Adrenal gland (tissue), 12 donors: Measurements from ENCODE around the gene SHMT2. TPM values are rescaled to one million over a fixed set of nuclear protein-coding genes. Genes with fewer than 3 reads are reported as not detected.

ENCODE experiments used
- DNase-seq, 7 donors: peaks; one replicate each; pipeline ENCODE4 v3.0.0-alpha.2; 2019 to 2020
- H3K27ac ChIP-seq, 5 donors: fragments of 200-600 bp; sonication (generic) in 4 of 5; 1 replicate in 3 of 5; 2 replicates in 2 of 5; pipeline versions ENCODE4 v1.5.1 to v1.8.0; 2016 to 2020; ENCODE audit warnings: mild to moderate bottlenecking in 1 of 5
- H3K27me3 ChIP-seq: fragments of 200-600 bp; 2 replicates; pipeline ENCODE4 v1.8.0; 2021
- H3K36me3 ChIP-seq, 2 donors: fragments of 200-600 bp; replicated peaks in 1 of 2; 1 replicate in 1 of 2; 2 replicates in 1 of 2; pipeline versions ENCODE4 v1.5.1 to v1.8.0; 2018 to 2022
- H3K4me1 ChIP-seq, 2 donors: fragments of 200-600 bp; replicated peaks in 1 of 2; 1 replicate in 1 of 2; 2 replicates in 1 of 2; pipeline versions ENCODE4 v1.5.1 to v1.8.0; 2018 to 2021
- H3K4me3 ChIP-seq, 4 donors: fragments of 200-600 bp; sonication (generic) in 3 of 4; one replicate each; pipeline ENCODE4 v1.5.1; 2016 to 2018
- H3K9me3 ChIP-seq, 3 donors: fragments of 200-600 bp; sonication (generic) in 1 of 3; replicated peaks in 1 of 3; 1 replicate in 2 of 3; 2 replicates in 1 of 3; pipeline versions ENCODE4 v1.5.1 to v1.8.0; 2016 to 2021
- CTCF ChIP-seq, 6 experiments: fragments of 450-650 bp in 4 of 6; fragments of 200-600 bp in 2 of 6; sonication (generic) in 1 of 6; IDR thresholded peaks; 1 replicate in 5 of 6; 2 replicates in 1 of 6; pipeline versions ENCODE4 v1.5.1 to v1.8.0; 2016 to 2021; ENCODE audit warnings: antibody characterized with exemption in 6 of 6, mild to moderate bottlenecking in 2 of 6, moderate library complexity in 1 of 6
- POLR2A ChIP-seq, 2 donors: fragments of 450-650 bp; IDR thresholded peaks; one replicate each; pipeline ENCODE4 v1.6.1; 2017; ENCODE audit warnings: antibody characterized with exemption in 2 of 2, mild to moderate bottlenecking in 2 of 2, moderate library complexity in 1 of 2
- WGBS, 4 donors: extraction: QIAGEN DNeasy Blood & Tissue Kit in 2 of 4; methylation state at CpG; one replicate each; pipeline versions ENCODE4 v1.1.5 to v1.1.7; 2013 to 2017; 5-methylcytosine and 5-hydroxymethylcytosine counted together
- intact Hi-C, 2 donors: fragments of 100-400 bp; cut with DNase I; formaldehyde crosslinking; loops; one replicate each; pipeline versions ENCODE4 v1.14.1 to v1.15.0; 2022 to 2023
- polyA plus RNA-seq, 3 donors: library from polyadenylated mRNA; stranded (reverse); fragments of 200-250 nt in 2 of 3; fragments of 350-450 nt in 1 of 3; fragmentation: Illumina TruSeq in 1 of 3; extraction: RNeasy Lipid Tissue Mini Kit (QIAGEN cat#74804) in 1 of 3; gene quantifications; one replicate each; pipeline ENCODE4 v1.2.3, GENCODE V29; 2013 to 2014
- total RNA-seq, 9 donors: library from RNA; depleted of rRNA in 4 of 9; stranded (reverse); fragments of >200 nt in 4 of 9; fragments of 120-200 nt in 1 of 9; fragmentation: NEBNext Ultra II Directional in 1 of 9; extraction: Animal tissue kit (Norgen Biotek cat#: 25700) in 1 of 9; gene quantifications; one replicate each; pipeline versions ENCODE4 v1.1.0 to v1.2.4, GENCODE V29; 2013 to 2023
- donor health status: healthy with polysubstance abuse.
- donor health status: Bipolar disorder and iron deficiency.
- donor health status: DM: yes; HTN: yes; CAD: no.
- donor health status: DM: no; HTN: no; CAD: no.
- donor health status: DM: no; HTN: no; CAD: no.
- donor health status: DM: yes; HTN: yes; CAD: no.

SHMT2 gene
- total and polyA plus RNA-seq, 12 donors, result 25.2 to 94.7 (median 65.0) TPM

GRCh38 chr12:57190821-57191220 lies 38.7 kb upstream of the SHMT2 start:
- intact Hi-C loops, result no loop called here
- WGBS, 4 donors, result 94 to 97% (median 95%) methylated on average over 9 to 23 of the region's 23 CpGs

GRCh38 chr12:57191410-57191809 lies 38.1 kb upstream of the SHMT2 start:
- intact Hi-C loops, result no loop called here
- H3K36me3 ChIP-seq, result peaks cover 0 to 86% of the 10 kb centered on the region in 2 donors
- TF ChIP-seq POLR2A (IDR thresholded peaks at IDR 0.05) (no peak), CTCF (IDR thresholded peaks at IDR 0.05) (no peak)
- H3K27me3 ChIP-seq, result no peaks in the 10 kb centered on the region
- no peak for DNase-seq
- no peak overlapping the region for H3K27ac ChIP-seq
- no peaks in the 10 kb centered on the region for H3K9me3 ChIP-seq
- 91 to 94% (median 93%) methylated on average over 7 to 11 of the region's 11 CpGs for WGBS, 4 donors
- no peak overlapping the region for H3K4me3 ChIP-seq
- H3K4me1 ChIP-seq, result no peaks in the 10 kb centered on the region

More at GRCh38 chr12:57190821-57191220, 38.7 kb upstream of the SHMT2 start:
- TF ChIP-seq POLR2A (IDR thresholded peaks at IDR 0.05) (no peak), CTCF (IDR thresholded peaks at IDR 0.05) (no peak)
- Histone ChIP-seq H3K27me3 (no peaks in the 10 kb centered on the region), H3K27ac (no peak overlapping the region), H3K36me3 (peaks cover 0 to 86% of the 10 kb centered on the region in 2 donors), H3K9me3 (no peaks in the 10 kb centered on the region), H3K4me1 (no peaks in the 10 kb centered on the region), H3K4me3 (no peak overlapping the region)
- no peak for DNase-seq

GRCh38 chr12:57192920-57193319 lies 36.6 kb upstream of the SHMT2 start:
- Histone ChIP-seq H3K4me3 (no peak overlapping the region), H3K27me3 (no peaks in the 10 kb centered on the region), H3K36me3 (peaks cover 0 to 86% of the 10 kb centered on the region in 2 donors), H3K27ac (no peak overlapping the region), H3K4me1 (no peaks in the 10 kb centered on the region), H3K9me3 (no peaks in the 10 kb centered on the region)
- 84 to 90% (median 85%) methylated on average over 8 to 16 of the region's 16 CpGs for WGBS, 4 donors
- DNase-seq, result no peak
- TF ChIP-seq POLR2A (IDR thresholded peaks at IDR 0.05) (no peak), CTCF (IDR thresholded peaks at IDR 0.05) (no peak)
- intact Hi-C loops, result no loop called here

GRCh38 chr12:57193706-57194245 lies 35.7 kb upstream of the SHMT2 start:
- Histone ChIP-seq H3K27me3 (no peaks in the 10 kb centered on the region), H3K36me3 (peaks cover 0 to 92% of the 10 kb centered on the region in 2 donors), H3K9me3 (no peaks in the 10 kb centered on the region), H3K4me1 (no peaks in the 10 kb centered on the region), H3K27ac (no peak overlapping the region), H3K4me3 (no peak overlapping the region)
- TF ChIP-seq POLR2A (IDR thresholded peaks at IDR 0.05) (no peak), CTCF (IDR thresholded peaks at IDR 0.05) (no peak)
- 89 to 98% (median 91%) methylated on average over 4 to 19 of the region's 19 CpGs for WGBS, 4 donors
- intact Hi-C loops, result no loop called here
- no peak for DNase-seq
